Right ventricle myocardium superior (tissue), 1 donor: Measurements from ENCODE around the gene SGPP2. TPM values are rescaled to one million over a fixed set of nuclear protein-coding genes. Genes with fewer than 3 reads are reported as not detected.

Source experiments
- ATAC-seq: fragments of 200-7000 bp; cut with Tn5 transposase; one replicate; pipeline ENCODE4 v1.9.1; 2020; ENCODE audit warnings: mild to moderate bottlenecking; ENCODE audit not compliant: poor library complexity
- DNase-seq: peaks from one replicate; pipeline ENCODE4 v3.0.0-alpha.2; 2020
- intact Hi-C: fragments of 100-400 bp; cut with DNase I; formaldehyde crosslinking; loops from one replicate; pipeline ENCODE4 v1.11.2; 2022
- total RNA-seq: library from RNA; stranded (reverse); fragmentation: NEBNext Ultra II Directional; extraction: Animal tissue kit (Norgen Biotek cat#: 25700); gene quantifications from one replicate; pipeline ENCODE4 v1.2.1, GENCODE V29; 2021
- donor health status: DM: no; HTN: yes; CAD: no; lungs with severe emphysema.

SGPP2 gene
- total RNA-seq, 1 donor from 2014 or later, result 15.3 TPM

- intact Hi-C loops, result no loop called here
- DNase-seq (no peak), ATAC-seq (peak; percentile 27)
Measured at GRCh38 chr2:222451224-222451674, 26.9 kb downstream of the SGPP2 start.

DNA sequence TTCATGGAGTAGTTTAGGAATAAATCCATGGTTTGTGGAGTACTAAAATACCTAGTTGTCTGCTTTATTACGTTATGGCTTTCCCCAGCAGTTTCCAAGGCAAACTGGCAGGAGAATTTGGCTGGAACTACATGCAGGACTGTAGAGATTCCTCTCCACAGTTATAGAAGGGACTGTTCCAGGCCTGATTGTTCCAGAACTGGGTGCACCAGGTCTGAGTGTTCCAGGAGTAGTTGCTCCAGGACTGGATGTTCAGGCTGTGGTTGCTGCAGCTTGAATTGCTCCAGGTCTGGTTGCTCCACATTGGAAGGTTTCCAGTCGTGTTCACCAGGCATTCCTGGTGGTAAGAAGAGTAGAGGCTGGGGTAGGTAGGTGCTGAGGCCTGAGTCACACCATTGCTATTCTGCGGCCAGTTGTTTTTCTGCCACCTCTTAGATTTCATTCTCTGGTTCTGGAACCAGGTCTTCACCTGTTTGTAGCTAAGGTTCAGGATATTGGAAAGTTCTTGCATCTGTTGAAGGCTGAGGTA is 28.1 kb downstream of the SGPP2 start:
- intact Hi-C loops, result no loop called here
- peak; percentile 14 for ATAC-seq
- peak; percentile 40 for DNase-seq

DNA sequence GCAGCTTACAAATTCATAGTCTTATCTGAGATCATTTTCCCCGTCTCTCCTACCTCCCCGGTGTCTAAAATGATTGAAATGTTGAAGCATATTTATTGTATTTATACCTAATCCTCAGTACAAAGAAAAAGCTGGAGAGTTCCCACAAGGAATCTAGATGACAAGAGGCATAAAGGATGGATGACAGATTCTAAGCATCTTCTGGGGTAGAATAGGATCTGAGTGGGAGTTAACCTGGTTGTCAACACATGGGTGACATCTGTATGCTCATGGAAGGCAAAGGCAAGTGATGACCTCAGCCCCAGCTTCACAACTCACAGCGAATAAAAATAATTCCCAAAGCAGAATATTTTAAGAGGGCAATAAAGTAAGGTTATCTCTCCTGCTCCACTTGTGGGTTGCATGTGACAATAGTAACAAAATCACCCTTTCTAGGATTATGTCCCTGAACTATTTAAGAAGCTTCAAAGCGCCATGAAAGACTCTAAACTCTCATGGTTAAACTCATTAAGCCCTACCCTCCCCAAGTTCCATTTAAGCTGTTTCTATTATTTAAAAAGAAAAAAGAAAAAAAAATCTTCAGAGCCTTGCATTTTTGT is 32.2 kb downstream of the SGPP2 start:
- no peak for ATAC-seq
- DNase-seq, result no peak
- intact Hi-C loops, result no loop called here

DNA sequence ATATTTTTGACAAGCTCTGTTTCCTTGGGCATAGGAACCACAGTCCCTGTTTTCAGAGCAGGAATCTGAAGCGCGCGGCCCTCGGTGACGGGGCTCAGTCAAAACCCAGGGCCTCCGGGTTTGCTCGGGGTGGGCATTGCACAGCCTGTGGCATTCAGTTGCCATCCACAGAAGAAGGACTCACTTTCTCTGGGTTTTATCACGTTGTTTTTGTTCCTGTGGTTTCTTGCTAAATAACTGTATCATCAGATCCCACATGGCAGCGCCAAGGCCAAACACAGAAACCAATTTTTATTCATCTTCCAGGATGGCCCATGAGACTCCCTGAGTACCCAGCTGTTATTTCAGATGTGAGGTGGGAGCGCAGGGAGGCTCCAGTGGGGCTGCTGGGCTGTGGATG is 35.6 kb downstream of the SGPP2 start:
- intact Hi-C loops, result no loop called here
- DNase-seq, result no peak
- no peak for ATAC-seq

- intact Hi-C loops, result no loop called here
- DNase-seq (no peak), ATAC-seq (no peak)
Measured at GRCh38 chr2:222465746-222466145, 41.4 kb downstream of the SGPP2 start.

- peak; percentile 45 for ATAC-seq
- intact Hi-C loops, result no loop called here
- peak; percentile 75 for DNase-seq
Measured at GRCh38 chr2:222468346-222468745, 44.0 kb downstream of the SGPP2 start.

- intact Hi-C loops, result no loop called here
- DNase-seq (no peak), ATAC-seq (peak; percentile 65)
Measured at GRCh38 chr2:222470802-222471468, 46.6 kb downstream of the SGPP2 start.

DNA sequence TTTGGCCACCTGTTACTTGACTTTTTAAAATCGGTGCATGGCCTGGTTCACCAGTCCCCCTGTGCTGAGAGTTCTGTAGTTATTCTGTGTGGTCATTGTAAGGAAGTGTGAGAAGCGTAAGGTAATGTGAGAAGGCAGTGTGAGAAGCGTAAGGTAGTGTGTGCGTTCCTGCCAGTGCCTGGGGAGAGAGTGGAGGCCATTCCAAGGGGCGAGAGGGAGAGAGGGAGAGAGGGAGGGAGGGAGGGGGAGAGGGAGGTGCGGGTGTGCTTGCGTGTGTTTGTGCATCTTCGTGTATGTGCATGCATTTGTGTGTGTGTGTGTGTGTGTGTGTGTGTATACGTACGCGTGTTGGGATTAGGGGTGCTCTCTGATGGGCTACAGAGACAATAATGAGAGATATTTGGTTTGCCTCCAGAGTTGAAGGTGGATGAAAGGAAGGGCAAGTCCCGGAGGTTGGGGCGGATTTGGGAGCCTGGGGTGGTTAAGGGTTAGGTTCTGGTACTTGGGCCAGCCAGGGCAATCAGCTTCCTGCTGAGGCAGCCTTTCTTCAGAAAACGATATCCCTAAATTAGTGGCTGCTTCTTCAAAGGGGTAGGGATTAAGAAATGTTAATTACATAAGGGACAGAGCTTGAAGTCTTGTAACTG is 53.7 kb downstream of the SGPP2 start:
- DNase-seq, result no peak
- no peak for ATAC-seq
- intact Hi-C loops, result no loop called here

DNA sequence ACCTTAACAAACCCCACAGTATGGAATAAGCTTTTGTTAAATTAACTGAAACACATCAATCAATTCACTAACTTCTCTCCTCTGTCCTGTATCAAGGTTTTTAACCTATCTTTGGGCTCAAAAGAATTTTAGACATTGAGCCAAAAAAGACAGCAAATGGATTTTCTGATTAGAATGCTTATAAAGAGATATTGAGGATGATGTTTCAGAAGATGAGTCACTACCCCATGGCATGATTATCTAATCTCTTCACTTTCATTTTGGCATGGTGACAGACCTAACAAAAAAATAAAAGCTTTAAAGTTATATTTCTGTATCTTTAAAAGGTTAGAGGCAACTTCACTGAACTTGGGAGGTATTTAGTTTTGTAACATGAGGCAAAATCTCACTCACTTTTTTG is 55.5 kb downstream of the SGPP2 start:
- no peak for DNase-seq
- no peak for ATAC-seq
- intact Hi-C loops, result no loop called here

DNA sequence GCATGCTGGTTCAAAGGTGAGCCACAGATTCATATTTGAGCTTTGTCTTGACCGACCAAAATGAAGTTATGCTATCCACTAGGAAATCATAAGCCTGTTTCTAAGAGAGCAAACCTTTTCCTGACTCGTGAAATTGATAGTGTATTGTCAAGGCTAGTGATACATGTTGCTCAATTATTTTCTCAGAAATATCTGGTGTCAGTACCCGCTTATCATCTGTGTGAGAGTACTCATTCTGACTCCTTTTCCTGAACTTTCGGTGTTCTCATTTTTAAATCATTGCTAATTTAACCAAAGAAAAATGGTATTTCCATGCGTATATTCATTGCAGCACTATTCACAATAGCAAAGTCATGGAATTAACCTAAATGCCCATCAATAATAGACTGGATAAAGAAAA is 56.2 kb downstream of the SGPP2 start:
- DNase-seq (no peak), ATAC-seq (no peak)
- intact Hi-C loops, result no loop called here

- intact Hi-C loops, result no loop called here
- DNase-seq, result no peak
Measured at GRCh38 chr2:222481941-222482340, 57.6 kb downstream of the SGPP2 start.

DNA sequence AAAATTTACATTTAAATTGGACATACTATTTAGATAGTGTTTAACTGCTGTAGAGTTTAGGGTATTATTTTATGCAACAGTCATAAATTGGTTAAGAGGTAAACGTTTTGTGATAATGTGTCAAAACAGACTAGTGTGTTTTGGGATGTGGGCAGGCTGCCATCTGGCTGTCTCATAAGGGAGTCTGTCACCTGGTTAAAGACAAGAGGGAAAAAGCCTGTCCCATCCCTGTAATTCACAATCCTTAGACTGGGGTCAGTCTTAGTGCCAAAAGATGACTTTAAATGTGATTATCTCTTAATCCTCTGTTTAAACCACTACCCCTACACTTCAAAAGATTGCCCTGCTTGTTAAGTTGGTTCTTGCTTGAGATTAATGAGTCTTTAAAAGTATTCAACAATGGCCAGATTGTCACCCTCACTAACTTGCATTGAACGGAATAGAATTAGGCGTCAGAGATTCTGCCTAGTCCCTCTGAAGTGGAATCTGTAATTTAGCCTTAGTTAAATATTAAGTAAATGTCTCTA is 59.2 kb downstream of the SGPP2 start:
- DNase-seq (peak; percentile 50), ATAC-seq (peak; percentile 37)
- intact Hi-C loops, result no loop called here

More at GRCh38 chr2:222481941-222482340, 57.6 kb downstream of the SGPP2 start:
- no peak for ATAC-seq

DNA sequence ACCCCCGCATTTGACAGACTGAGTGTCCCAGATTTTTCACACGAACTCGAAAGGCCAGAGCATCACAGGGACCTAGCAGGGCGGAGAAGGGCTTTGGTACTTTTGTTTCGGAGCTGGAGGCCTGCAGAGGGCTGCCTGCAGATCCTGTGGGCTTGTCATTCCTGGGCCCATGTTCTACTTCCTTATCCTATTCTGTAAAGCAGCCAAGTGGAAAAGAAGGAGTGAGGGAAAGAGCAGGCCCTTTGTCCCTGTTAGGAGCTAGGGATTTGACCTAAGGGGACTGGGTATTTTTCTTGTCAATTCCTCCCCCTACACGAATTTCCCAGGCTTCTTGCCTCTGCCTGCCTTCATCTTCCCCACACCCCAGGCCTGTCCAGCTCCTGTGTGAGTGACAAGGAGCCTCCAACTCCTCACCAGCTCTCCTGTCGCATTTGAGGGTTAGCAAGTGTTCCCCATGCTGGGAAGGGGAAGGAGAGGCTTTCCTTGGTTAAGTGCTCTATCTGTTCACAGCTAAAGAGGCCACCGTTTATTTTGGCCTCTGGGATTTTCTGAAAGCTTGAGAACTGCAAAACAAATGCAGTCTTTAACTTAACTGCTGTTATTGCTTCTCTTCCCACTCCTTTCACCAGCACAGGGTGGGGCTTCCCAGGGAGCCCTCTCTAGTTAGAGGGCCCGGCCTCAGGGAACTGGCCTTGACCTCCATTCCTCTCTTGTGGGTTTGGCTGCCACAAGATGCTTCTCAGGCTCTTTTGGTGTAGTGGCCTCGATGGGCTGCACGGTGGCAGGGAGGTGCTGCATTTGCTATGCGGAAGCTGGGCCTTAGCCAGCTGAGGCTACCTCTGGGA is 61.2 kb downstream of the SGPP2 start:
- intact Hi-C loops, result no loop called here
- no peak for DNase-seq
- peak; percentile 75 for ATAC-seq

GRCh38 chr2:222490131-222490530 is 65.8 kb downstream of the SGPP2 start:
- intact Hi-C loops, result no loop called here
- DNase-seq, result no peak
- no peak for ATAC-seq

GRCh38 chr2:222492683-222493082 is 68.3 kb downstream of the SGPP2 start:
- ATAC-seq (peak; percentile 44), DNase-seq (no peak)
- intact Hi-C loops, result no loop called here

DNA sequence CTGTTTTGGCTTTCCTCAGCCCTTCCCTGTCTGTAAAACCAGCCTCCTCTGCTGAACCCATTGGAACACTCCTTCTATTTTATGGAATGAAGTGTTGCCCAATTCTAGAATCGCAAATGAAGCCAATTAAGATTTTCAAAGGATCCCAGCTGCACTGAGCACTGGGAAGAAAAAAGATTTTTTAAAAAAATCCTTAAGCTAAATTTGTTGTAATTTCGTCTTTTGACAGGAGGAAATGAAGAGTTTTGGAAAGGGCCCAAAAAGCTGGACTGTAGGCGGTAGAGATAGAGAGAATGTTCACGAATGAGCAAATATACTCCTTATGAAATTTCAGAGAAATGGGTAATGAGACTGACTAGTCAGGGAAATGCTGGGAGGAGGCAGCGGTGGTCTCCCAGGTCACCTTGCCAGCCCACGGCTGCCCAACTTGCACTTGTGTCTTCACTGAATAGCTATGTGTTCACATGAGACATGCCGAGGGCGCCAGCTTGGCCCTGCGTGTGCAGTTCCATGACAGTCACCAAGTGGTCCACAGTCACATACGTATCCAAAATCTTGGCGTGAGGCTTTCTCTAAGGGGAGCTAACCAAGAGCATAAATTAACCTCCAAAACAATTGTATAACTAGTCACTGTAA is 69.9 kb downstream of the SGPP2 start:
- ATAC-seq, result peak; percentile 70
- intact Hi-C loops, result no loop called here

DNA sequence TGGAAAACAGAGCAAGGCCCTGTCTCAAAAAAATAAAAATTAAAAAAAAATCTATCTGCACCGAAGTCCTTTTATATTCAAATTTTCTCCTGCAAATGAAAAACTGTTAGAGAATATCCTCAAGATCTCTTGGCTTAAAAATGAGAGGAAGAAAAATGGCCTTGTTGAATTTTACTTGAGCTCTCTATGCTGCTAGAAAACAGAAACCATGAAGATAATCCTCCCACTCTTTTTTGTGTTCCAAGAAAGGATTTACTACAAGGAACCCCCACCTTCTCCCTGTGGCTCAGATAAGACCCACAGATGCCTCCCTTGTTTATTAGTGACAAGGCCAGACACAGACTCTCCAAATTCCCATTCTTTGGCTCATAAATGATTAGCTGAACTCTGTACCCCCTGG is 71.0 kb downstream of the SGPP2 start:
- no peak for ATAC-seq
- no peak for DNase-seq
- intact Hi-C loops, result no loop called here

More for the DNA sequence above, 69.9 kb downstream of the SGPP2 start:
- no peak for DNase-seq

DNA sequence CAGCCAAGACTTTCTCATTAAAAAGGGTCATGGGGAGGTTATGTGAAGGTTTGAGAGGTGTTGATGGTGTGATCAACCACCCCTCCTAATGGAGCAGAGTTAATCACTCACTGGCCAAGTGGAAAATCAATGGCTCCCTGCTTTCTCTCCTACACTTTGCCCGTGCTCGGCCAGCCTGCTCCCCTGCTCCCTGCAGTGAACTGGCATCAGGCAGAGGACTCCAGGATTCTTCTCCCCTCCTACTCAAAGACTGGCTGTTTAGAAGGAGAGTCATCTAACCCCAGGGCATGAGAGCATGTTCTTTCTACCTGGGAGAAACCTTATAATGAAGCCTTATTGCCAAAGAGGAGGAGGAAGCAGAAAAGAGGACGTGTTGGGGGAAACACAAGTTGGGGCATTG is 74.9 kb downstream of the SGPP2 start:
- intact Hi-C loops, result no loop called here
- ATAC-seq (no peak), DNase-seq (no peak)
